ENCODE data around the gene NEDD9. TPM values are rescaled to one million over a fixed set of nuclear protein-coding genes. Genes with fewer than 3 reads are reported as not detected.

Gene NEDD9
- total and polyA plus RNA-seq, 2 of the 4 experiments (the other 2 are of a cell fraction) = 7.6 to 16.5 TPM

GRCh38 chr6:11194356-11195218 lies 37.9 kb downstream of the NEDD9 start:
- H2BK15ac ChIP-seq (ENCODE audit: low read depth, low read length) = peak overlapping the region; percentile 81; the same call in 1 of the 3 replicates
- H3K4me3 ChIP-seq (ENCODE audit: insufficient read depth, low read depth, low read length) = no peak overlapping the region
- BruUV-seq (replicated peaks) = no TSS peak
- ATAC-seq (ENCODE audit: low read depth) = peak; percentile 50
- H3K18ac ChIP-seq (ENCODE audit: low read depth, low read length) = peak overlapping the region; percentile 63
- H2BK5ac ChIP-seq (ENCODE audit: low read depth, low read length, poor library complexity, severe bottlenecking) = peak overlapping the region; percentile 44
- peaks cover 27% of the 10 kb centered on the region for H3K4me1 ChIP-seq (ENCODE audit: control insufficient read depth, insufficient read depth, low read length)
- TF ChIP-seq CTCF (conservative IDR thresholded peaks at IDR 0.05; ENCODE audit: low read depth, low read length) (no peak), RAD21 (IDR thresholded peaks at IDR 0.05; ENCODE audit: low read length) (0 out of 2 replicates have a peak, but pooled peaks have one; percentile 5), NFE2L2 (IDR thresholded peaks at IDR 0.05; ENCODE audit: low read depth, low read length) (no peak), MXI1 (IDR thresholded peaks at IDR 0.05; ENCODE audit: borderline replicate concordance, low read depth, low read length) (no peak), ELK1 (IDR thresholded peaks at IDR 0.05; ENCODE audit: borderline replicate concordance, low read depth, low read length) (no peak), BHLHE40 (IDR thresholded peaks at IDR 0.05; ENCODE audit: low read depth, low read length) (no peak)
- TF ChIP-seq, protein P1, sequence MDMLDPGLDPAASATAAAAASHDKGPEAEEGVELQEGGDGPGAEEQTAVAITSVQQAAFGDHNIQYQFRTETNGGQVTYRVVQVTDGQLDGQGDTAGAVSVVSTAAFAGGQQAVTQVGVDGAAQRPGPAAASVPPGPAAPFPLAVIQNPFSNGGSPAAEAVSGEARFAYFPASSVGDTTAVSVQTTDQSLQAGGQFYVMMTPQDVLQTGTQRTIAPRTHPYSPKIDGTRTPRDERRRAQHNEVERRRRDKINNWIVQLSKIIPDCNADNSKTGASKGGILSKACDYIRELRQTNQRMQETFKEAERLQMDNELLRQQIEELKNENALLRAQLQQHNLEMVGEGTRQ (IDR thresholded peaks at IDR 0.05; ENCODE audit: low read depth, low read length) = no peak
- WGBS, 2 experiments (ENCODE audit: extremely low coverage in 2 of 2, insufficient read length in 1 of 2) = 76% methylated on average over 4 of the region's 12 CpGs; no CpG with 5 or more reads in 1 of the 2 experiments
- dilution Hi-C loops (cut with HindIII; ENCODE audit: low sequenced_read_pairs, unreplicated experiment) = no loop called here
- POLR2A ChIA-PET (ENCODE audit: unreplicated experiment) = no interaction called here
- H2BK120ac ChIP-seq (ENCODE audit: low read depth, low read length) = peak overlapping the region; percentile 82
- H2BK20ac ChIP-seq (ENCODE audit: low read depth, low read length) = peak overlapping the region; percentile 92
- peaks cover 25% of the 10 kb centered on the region for H3K36me3 ChIP-seq (ENCODE audit: control insufficient read depth, insufficient read depth, low read length)
- peak overlapping the region; percentile 65; the same call in 1 of the 2 replicates for H3K23ac ChIP-seq (ENCODE audit: low read depth, low read length)
- H2AK5ac ChIP-seq (ENCODE audit: low read depth, low read length) = peak overlapping the region; percentile 81; the same call in 1 of the 2 replicates
- peak overlapping the region; percentile 62 for H3K14ac ChIP-seq (replicated peaks; ENCODE audit: low read depth, low read length)
- H3K4ac ChIP-seq (ENCODE audit: low read depth, low read length) = peak overlapping the region; percentile 100
- H3K4me2 ChIP-seq (ENCODE audit: low read depth, low read length) = 0 out of 2 replicates have a peak overlapping the region, but pooled peaks have one; percentile 2
- H4K8ac ChIP-seq (ENCODE audit: low read depth in 2 of 2, low read length in 2 of 2) = peak overlapping the region; percentile 76 to 84; a peak in 3 of 4 replicates
- peaks cover 32 to 68% of the 10 kb centered on the region in 2 experiments for H3K79me1 ChIP-seq (ENCODE audit: low read depth in 1 of 2, low read length in 2 of 2)
- DNase-seq = peak; percentile 59
- H3K27me3 ChIP-seq (ENCODE audit: control insufficient read depth, insufficient read depth, low read length) = no peaks in the 10 kb centered on the region
- H4K20me1 ChIP-seq (ENCODE audit: insufficient read depth, low read length) = peaks cover 4% of the 10 kb centered on the region; the same call in 1 of the 2 replicates
- peaks cover 22% of the 10 kb centered on the region for H3K9me1 ChIP-seq (ENCODE audit: insufficient read depth, low read length)
- in situ Hi-C loops (cut with MboI; ENCODE audit: low sequenced_read_pairs) = no loop called here
- no peak overlapping the region for H2AK9ac ChIP-seq (replicated peaks; ENCODE audit: low read depth, low read length, poor library complexity)
- peak overlapping the region; percentile 61; the same call in 1 of the 2 replicates for H4K5ac ChIP-seq (ENCODE audit: low read depth, low read length)
- no peak overlapping the region for H2AFZ ChIP-seq (replicated peaks; ENCODE audit: low read length, poor library complexity)
- intact Hi-C loops (cut with micrococcal nuclease) = no loop called here
- H4K91ac ChIP-seq (ENCODE audit: insufficient read depth, low read depth, low read length) = peak overlapping the region; percentile 76
- H3K56ac ChIP-seq (ENCODE audit: extremely low read depth, insufficient read depth, low read length) = no peak overlapping the region; the same call in 1 of the 2 replicates
- H3K9ac ChIP-seq (ENCODE audit: low read depth, low read length) = no peak overlapping the region
- H3K27ac ChIP-seq (ENCODE audit: insufficient read depth, low read length) = peak overlapping the region; percentile 67; the same call in 1 of the 2 replicates
- CTCF ChIA-PET = no interaction called here
- H3K9me3 ChIP-seq (ENCODE audit: control insufficient read depth, insufficient read depth, low read length) = no peaks in the 10 kb centered on the region

Measured in IMR-90 (cell line).